ENCODE measurements around the gene MAP2K7. TPM values are rescaled to one million over a fixed set of nuclear protein-coding genes. Genes with fewer than 3 reads are reported as not detected.
A peak's percentile ranks its signal among the peaks of the same experiment; 100 is the strongest.

MAP2K7 gene
- total and polyA plus RNA-seq, 11 donors = 11.6 to 35.5 (median 23.5) TPM

DNA sequence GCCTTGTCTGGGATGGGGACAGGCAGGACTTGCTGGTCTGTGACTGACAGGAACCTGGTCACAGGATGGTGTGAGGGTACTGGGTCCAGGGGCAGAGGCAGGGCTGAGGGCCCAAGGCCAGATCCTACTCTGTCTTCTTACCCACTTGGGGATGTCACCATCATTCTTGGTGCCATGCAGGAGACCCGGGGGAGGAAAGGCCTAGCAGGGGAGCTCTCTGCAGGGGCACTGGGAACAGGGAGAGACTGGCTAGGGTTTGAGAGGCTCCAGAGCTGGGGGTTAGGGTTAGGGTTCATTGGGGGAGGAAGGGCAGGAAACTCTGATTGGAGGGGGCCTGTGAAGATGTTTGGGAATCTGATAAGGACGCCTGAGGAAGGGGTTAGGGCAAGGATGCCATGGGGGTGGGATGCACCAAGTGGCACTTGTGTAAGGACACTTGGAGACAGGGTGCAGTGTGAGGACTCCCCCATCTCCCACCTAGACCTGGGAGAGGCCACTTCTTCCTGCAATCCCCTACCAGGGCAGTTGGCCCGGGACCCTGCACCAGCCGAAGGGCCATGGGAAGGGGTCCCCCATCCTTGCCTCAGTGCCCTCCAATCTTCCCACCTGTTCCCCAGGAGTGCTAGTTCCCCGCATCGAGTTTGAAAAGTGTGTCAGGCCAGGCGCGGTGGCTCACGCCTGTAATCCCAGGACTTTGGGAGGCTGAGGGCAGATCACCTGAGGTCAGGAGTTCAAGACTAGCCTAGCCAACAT is 36.4 kb upstream of the MAP2K7 start:
- ATAC-seq (no peak), DNase-seq (no peak)
- H3K27ac ChIP-seq = no peak overlapping the region
- H3K4me3 ChIP-seq = no peak overlapping the region
- H3K36me3 ChIP-seq = peaks cover 0 to 13% (median 0%) of the 10 kb centered on the region in 9 donors
- no peaks in the 10 kb centered on the region for H3K9me3 ChIP-seq
- TF ChIP-seq, protein P1, sequence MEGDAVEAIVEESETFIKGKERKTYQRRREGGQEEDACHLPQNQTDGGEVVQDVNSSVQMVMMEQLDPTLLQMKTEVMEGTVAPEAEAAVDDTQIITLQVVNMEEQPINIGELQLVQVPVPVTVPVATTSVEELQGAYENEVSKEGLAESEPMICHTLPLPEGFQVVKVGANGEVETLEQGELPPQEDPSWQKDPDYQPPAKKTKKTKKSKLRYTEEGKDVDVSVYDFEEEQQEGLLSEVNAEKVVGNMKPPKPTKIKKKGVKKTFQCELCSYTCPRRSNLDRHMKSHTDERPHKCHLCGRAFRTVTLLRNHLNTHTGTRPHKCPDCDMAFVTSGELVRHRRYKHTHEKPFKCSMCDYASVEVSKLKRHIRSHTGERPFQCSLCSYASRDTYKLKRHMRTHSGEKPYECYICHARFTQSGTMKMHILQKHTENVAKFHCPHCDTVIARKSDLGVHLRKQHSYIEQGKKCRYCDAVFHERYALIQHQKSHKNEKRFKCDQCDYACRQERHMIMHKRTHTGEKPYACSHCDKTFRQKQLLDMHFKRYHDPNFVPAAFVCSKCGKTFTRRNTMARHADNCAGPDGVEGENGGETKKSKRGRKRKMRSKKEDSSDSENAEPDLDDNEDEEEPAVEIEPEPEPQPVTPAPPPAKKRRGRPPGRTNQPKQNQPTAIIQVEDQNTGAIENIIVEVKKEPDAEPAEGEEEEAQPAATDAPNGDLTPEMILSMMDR (IDR thresholded peaks at IDR 0.05) = no peak
- TF ChIP-seq POLR2A (IDR thresholded peaks at IDR 0.05) = no peak
- intact Hi-C loops (cut with DNase I) = loop anchor here in 1 of 10 donors (5.0 kb wide), 1 partner anchor 35 kb away; the partner anchor contains the start of gene MAP2K7
- H3K4me1 ChIP-seq = peaks cover 4 to 40% (median 18%) of the 10 kb centered on the region in 12 donors
- H3K27me3 ChIP-seq = peaks cover 2 to 52% (median 16%) of the 10 kb centered on the region in 9 donors
- 84 to 89% (median 85%) methylated on average over 9 of the region's 9 CpGs for WGBS, 4 donors

- Histone ChIP-seq H3K4me1 (peaks cover 4 to 42% (median 20%) of the 10 kb centered on the region in 12 donors), H3K27me3 (peaks cover 7 to 57% (median 20%) of the 10 kb centered on the region in 9 donors), H3K9me3 (no peaks in the 10 kb centered on the region), H3K27ac (no peak overlapping the region), H3K4me3 (peak overlapping the region in 9 of 12 donors; percentile 33 to 58 (median 51)), H3K36me3 (peaks cover 0 to 9% (median 0%) of the 10 kb centered on the region in 9 donors)
- no peak for TF ChIP-seq POLR2A (IDR thresholded peaks at IDR 0.05)
- TF ChIP-seq, protein P1 (IDR thresholded peaks at IDR 0.05) = no peak
- intact Hi-C loops (cut with DNase I) = loop anchor here in 1 of 10 donors (5.0 kb wide), 1 partner anchor 34 kb away; the partner anchor contains the start of gene MAP2K7
- 15 to 23% (median 20%) methylated on average over 21 of the region's 21 CpGs for WGBS, 4 donors
- no peak for DNase-seq
- ATAC-seq = no peak
These were observed 35.4 kb upstream of the MAP2K7 start for GRCh38 chr19:7868326-7868670.

GRCh38 chr19:7868671-7869452 is 34.8 kb upstream of the MAP2K7 start:
- Histone ChIP-seq H3K27ac (peak overlapping the region in 4 of 12 donors; percentile 24 to 55 (median 36)), H3K9me3 (no peaks in the 10 kb centered on the region), H3K36me3 (peaks cover 0 to 3% (median 0%) of the 10 kb centered on the region in 9 donors), H3K27me3 (peaks cover 8 to 58% (median 22%) of the 10 kb centered on the region in 9 donors), H3K4me3 (peak overlapping the region; percentile 21 to 58 (median 48)), H3K4me1 (peaks cover 4 to 45% (median 21%) of the 10 kb centered on the region in 12 donors)
- ATAC-seq = peak in 3 of 4 donors; percentile 43 to 76 (median 60)
- TF ChIP-seq POLR2A (IDR thresholded peaks at IDR 0.05) = peak in 1 of 2 donors; percentile 12
- TF ChIP-seq, protein P1 (IDR thresholded peaks at IDR 0.05) = peak; percentile 51 to 88 (median 80)
- peak; percentile 51 to 82 (median 72) for DNase-seq
- intact Hi-C loops (cut with DNase I) = loop anchor here in 1 of 10 donors (5.0 kb wide), 1 partner anchor 33 kb away; the partner anchor contains the start of gene MAP2K7
- 1 to 5% (median 2%) methylated on average over 30 to 67 of the region's 67 CpGs for WGBS, 4 donors
